Measurements from ENCODE around the gene RASSF8.

Gene RASSF8

DNA sequence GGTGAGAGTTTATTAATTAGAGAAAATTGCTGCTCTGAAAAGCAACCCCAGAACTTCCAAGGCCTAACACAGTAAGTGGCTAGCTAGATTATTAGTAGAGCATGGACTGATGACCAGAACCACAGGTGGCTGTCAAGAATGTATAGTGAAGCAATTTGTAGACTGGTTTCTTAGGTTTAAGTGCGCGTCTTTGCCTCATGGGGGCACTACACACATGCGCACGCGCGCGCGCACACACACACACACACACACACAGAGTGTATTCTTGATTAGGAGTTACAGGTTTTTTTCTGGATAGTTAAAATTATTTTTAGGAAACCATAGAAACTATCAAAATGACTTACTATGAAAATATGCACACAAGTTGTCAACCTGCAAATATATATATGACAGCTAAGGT lies 99.8 kb downstream of the RASSF8 start:
- H3K4me3 ChIP-seq (ENCODE audit: low read length, poor library complexity, severe bottlenecking), result no peak overlapping the region
- peaks cover 8% of the 10 kb centered on the region for H3K4me1 ChIP-seq (ENCODE audit: insufficient read depth, low read length, poor library complexity, severe bottlenecking)
- H3K27me3 ChIP-seq (ENCODE audit: insufficient read depth, low read length, poor library complexity, severe bottlenecking), result no peaks in the 10 kb centered on the region
- no peaks in the 10 kb centered on the region for H3K9me3 ChIP-seq (ENCODE audit: insufficient read depth, low read depth, low read length)
- no peaks in the 10 kb centered on the region for H4K20me1 ChIP-seq (ENCODE audit: insufficient read depth, low read length, poor library complexity, severe bottlenecking)
- no peaks in the 10 kb centered on the region for H3F3A ChIP-seq (ENCODE audit: low read depth)
- H3K79me2 ChIP-seq (ENCODE audit: insufficient read depth, low read length), result no peaks in the 10 kb centered on the region
- H3K9ac ChIP-seq (ENCODE audit: low read depth, low read length, poor library complexity, severe bottlenecking), result no peak overlapping the region
- H3K9me2 ChIP-seq (replicated peaks; ENCODE audit: low read depth, low read length), result no peaks in the 10 kb centered on the region
- H2AFZ ChIP-seq (ENCODE audit: low read length), result no peak overlapping the region
- H3K36me3 ChIP-seq (ENCODE audit: insufficient read depth, low read length), result 0 out of 2 replicates have a peak, but pooled peaks cover 3% of the 10 kb centered on the region
- TF ChIP-seq, protein P1, sequence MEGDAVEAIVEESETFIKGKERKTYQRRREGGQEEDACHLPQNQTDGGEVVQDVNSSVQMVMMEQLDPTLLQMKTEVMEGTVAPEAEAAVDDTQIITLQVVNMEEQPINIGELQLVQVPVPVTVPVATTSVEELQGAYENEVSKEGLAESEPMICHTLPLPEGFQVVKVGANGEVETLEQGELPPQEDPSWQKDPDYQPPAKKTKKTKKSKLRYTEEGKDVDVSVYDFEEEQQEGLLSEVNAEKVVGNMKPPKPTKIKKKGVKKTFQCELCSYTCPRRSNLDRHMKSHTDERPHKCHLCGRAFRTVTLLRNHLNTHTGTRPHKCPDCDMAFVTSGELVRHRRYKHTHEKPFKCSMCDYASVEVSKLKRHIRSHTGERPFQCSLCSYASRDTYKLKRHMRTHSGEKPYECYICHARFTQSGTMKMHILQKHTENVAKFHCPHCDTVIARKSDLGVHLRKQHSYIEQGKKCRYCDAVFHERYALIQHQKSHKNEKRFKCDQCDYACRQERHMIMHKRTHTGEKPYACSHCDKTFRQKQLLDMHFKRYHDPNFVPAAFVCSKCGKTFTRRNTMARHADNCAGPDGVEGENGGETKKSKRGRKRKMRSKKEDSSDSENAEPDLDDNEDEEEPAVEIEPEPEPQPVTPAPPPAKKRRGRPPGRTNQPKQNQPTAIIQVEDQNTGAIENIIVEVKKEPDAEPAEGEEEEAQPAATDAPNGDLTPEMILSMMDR (conservative IDR thresholded peaks at IDR 0.05; ENCODE audit: low read length), result peak; percentile 46
- TF ChIP-seq EZH2phosphoT487 (IDR thresholded peaks at IDR 0.05; ENCODE audit: borderline replicate concordance), result no peak
- H3K4me2 ChIP-seq (ENCODE audit: low read depth, low read length, poor library complexity, severe bottlenecking), result no peak overlapping the region

DNA sequence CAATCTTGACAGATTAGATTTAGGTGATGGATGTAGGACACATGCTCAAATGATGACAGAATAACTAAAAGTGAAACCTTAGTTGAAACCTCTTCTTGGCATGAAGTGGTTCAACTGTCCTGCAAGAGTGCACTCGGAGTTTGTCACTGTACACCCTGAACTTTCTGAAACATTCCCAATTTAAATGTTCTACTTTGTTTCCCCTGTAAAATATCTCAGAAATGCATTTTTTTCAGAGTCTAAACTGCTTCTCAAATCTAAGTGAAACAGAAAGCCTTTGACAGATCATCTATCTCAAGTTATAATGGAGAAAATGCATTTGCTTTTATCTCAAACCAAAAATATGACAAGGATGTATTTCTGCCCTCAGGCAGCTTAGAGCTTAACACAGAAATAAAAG lies 100.3 kb downstream of the RASSF8 start:
- H3K4me3 ChIP-seq (ENCODE audit: low read length, poor library complexity, severe bottlenecking), result no peak overlapping the region
- no peaks in the 10 kb centered on the region for H3K9me2 ChIP-seq (replicated peaks; ENCODE audit: low read depth, low read length)
- H2AFZ ChIP-seq (ENCODE audit: low read length), result no peak overlapping the region
- 0 out of 2 replicates have a peak, but pooled peaks cover 3% of the 10 kb centered on the region for H3K36me3 ChIP-seq (ENCODE audit: insufficient read depth, low read length)
- no peaks in the 10 kb centered on the region for H4K20me1 ChIP-seq (ENCODE audit: insufficient read depth, low read length, poor library complexity, severe bottlenecking)
- no peaks in the 10 kb centered on the region for H3F3A ChIP-seq (ENCODE audit: low read depth)
- H3K4me1 ChIP-seq (ENCODE audit: insufficient read depth, low read length, poor library complexity, severe bottlenecking), result peaks cover 2% of the 10 kb centered on the region
- no peak overlapping the region for H3K4me2 ChIP-seq (ENCODE audit: low read depth, low read length, poor library complexity, severe bottlenecking)
- TF ChIP-seq EZH2phosphoT487 (IDR thresholded peaks at IDR 0.05; ENCODE audit: borderline replicate concordance), result no peak
- TF ChIP-seq, protein P1 (conservative IDR thresholded peaks at IDR 0.05; ENCODE audit: low read length), result no peak
- no peaks in the 10 kb centered on the region for H3K9me3 ChIP-seq (ENCODE audit: insufficient read depth, low read depth, low read length)
- no peak overlapping the region for H3K9ac ChIP-seq (ENCODE audit: low read depth, low read length, poor library complexity, severe bottlenecking)
- H3K79me2 ChIP-seq (ENCODE audit: insufficient read depth, low read length), result no peaks in the 10 kb centered on the region
- no peaks in the 10 kb centered on the region for H3K27me3 ChIP-seq (ENCODE audit: insufficient read depth, low read length, poor library complexity, severe bottlenecking)

DNA sequence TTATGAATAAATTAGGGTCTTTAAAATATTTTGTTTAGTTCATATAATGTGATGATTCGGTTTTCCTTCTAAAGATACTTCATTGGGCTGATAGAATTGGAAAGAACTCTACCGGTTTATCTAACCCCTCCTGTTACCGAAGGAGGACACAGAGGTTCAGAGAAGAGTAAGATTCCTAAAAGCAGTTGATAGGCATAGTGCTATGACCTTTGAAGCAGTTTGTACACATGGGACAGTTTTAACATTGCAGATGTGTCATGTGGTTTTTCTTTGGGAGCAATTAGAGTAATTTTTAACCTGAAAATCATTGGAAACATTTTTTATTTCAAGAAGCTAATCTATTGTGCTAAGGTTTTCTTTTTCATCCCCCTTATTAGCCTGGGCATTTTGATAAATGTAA lies 103.5 kb downstream of the RASSF8 start:
- H3K4me2 ChIP-seq (ENCODE audit: low read depth, low read length, poor library complexity, severe bottlenecking), result no peak overlapping the region
- 0 out of 2 replicates have a peak, but pooled peaks cover 3% of the 10 kb centered on the region for H3K36me3 ChIP-seq (ENCODE audit: insufficient read depth, low read length)
- H3K9me2 ChIP-seq (replicated peaks; ENCODE audit: low read depth, low read length), result no peaks in the 10 kb centered on the region
- H3F3A ChIP-seq (ENCODE audit: low read depth), result no peaks in the 10 kb centered on the region
- no peaks in the 10 kb centered on the region for H3K4me1 ChIP-seq (ENCODE audit: insufficient read depth, low read length, poor library complexity, severe bottlenecking)
- no peaks in the 10 kb centered on the region for H3K27me3 ChIP-seq (ENCODE audit: insufficient read depth, low read length, poor library complexity, severe bottlenecking)
- H3K9ac ChIP-seq (ENCODE audit: low read depth, low read length, poor library complexity, severe bottlenecking), result no peak overlapping the region
- H3K9me3 ChIP-seq (ENCODE audit: insufficient read depth, low read depth, low read length), result no peaks in the 10 kb centered on the region
- H3K4me3 ChIP-seq (ENCODE audit: low read length, poor library complexity, severe bottlenecking), result no peak overlapping the region
- H2AFZ ChIP-seq (ENCODE audit: low read length), result no peak overlapping the region
- H3K79me2 ChIP-seq (ENCODE audit: insufficient read depth, low read length), result no peaks in the 10 kb centered on the region
- H4K20me1 ChIP-seq (ENCODE audit: insufficient read depth, low read length, poor library complexity, severe bottlenecking), result no peaks in the 10 kb centered on the region
- TF ChIP-seq, protein P1 (conservative IDR thresholded peaks at IDR 0.05; ENCODE audit: low read length), result no peak
- TF ChIP-seq EZH2phosphoT487 (IDR thresholded peaks at IDR 0.05; ENCODE audit: borderline replicate concordance), result no peak

All from Loucy (cell line).